K562 (cell line): ENCODE measurements around the gene TFPT. TPM values are rescaled to one million over a fixed set of nuclear protein-coding genes. Genes with fewer than 3 reads are reported as not detected.

Source experiments
- ESRRA ChIP-seq: fragments of 450-650 bp; IDR thresholded peaks from 2 replicates; pipeline ENCODE4 v1.6.1; 2014; ENCODE audit warnings: low read depth, mild to moderate bottlenecking, moderate library complexity, borderline replicate concordance
- ETS1 ChIP-seq: conservative IDR thresholded peaks from 2 replicates; pipeline ENCODE4 v1.6.1; 2011; ENCODE audit warnings: low read depth, mild to moderate bottlenecking, low read length; ENCODE audit not compliant: control insufficient read depth
- JUND ChIP-seq, 2 experiments: IDR thresholded peaks; 2 replicates in 1 of 2; 3 replicates in 1 of 2; pipeline ENCODE4 v1.6.1; 2011; ENCODE audit warnings: borderline replicate concordance in 2 of 2, low read depth in 2 of 2, low read length in 2 of 2, improper control_type of control experiment in 1 of 2, missing biosample characterization in 1 of 2, missing genetic modification characterization in 1 of 2, missing genetic modification reagents in 1 of 2
- MAFK ChIP-seq: IDR thresholded peaks from 2 replicates; pipeline ENCODE4 v1.6.1; 2011; ENCODE audit warnings: low read length, improper control_type of control experiment
- MAZ ChIP-seq, 2 experiments: fragments of 450-650 bp in 1 of 2; sonication (generic) in 1 of 2; formaldehyde crosslinking; IDR thresholded peaks in 1 of 2; conservative IDR thresholded peaks in 1 of 2; 2 replicates each; pipeline versions ENCODE4 v1.4.0 to v1.5.0; 2020; ENCODE audit warnings: mild to moderate bottlenecking in 1 of 2, missing genetic modification reagents in 1 of 2
- MEIS2 ChIP-seq: fragments of 450-650 bp; IDR thresholded peaks from 2 replicates; pipeline ENCODE4 v1.6.1; 2014; ENCODE audit warnings: mild to moderate bottlenecking; ENCODE audit not compliant: partially characterized antibody
- MTA2 ChIP-seq: fragments of 450-650 bp; IDR thresholded peaks from 2 replicates; pipeline ENCODE4 v1.6.1; 2016; ENCODE audit warnings: low read depth
- MTA3 ChIP-seq: fragments of 450-650 bp; formaldehyde crosslinking; IDR thresholded peaks from 2 replicates; pipeline ENCODE4 v1.6.1; 2017; ENCODE audit warnings: mild to moderate bottlenecking, borderline replicate concordance
- MYC ChIP-seq, 2 experiments: fragments of 250-450 bp in 1 of 2; sonication (Bioruptor Pico) in 1 of 2; IDR thresholded peaks; 2 replicates each; pipeline versions ENCODE4 v1.5.1 to v1.6.1; 2012 to 2021; ENCODE audit warnings: low read depth in 2 of 2, borderline replicate concordance in 1 of 2, improper control_type of control experiment in 1 of 2, low read length in 1 of 2, mild to moderate bottlenecking in 1 of 2, moderate library complexity in 1 of 2
- NCOA4 ChIP-seq: fragments of 450-650 bp; IDR thresholded peaks from 2 replicates; pipeline ENCODE4 v1.6.1; 2018; ENCODE audit warnings: mild to moderate bottlenecking; ENCODE audit not compliant: partially characterized antibody
- RHOXF2B ChIP-seq: fragments of 250-450 bp; sonication (Bioruptor Pico); conservative IDR thresholded peaks from 2 replicates; pipeline ENCODE4 v1.5.1; 2021
- SIN3B ChIP-seq: fragments of 450-650 bp; IDR thresholded peaks from 2 replicates; pipeline ENCODE4 v1.6.1; 2017; ENCODE audit warnings: low read depth, mild to moderate bottlenecking, moderate library complexity
- SNIP1 ChIP-seq: fragments of 450-650 bp; IDR thresholded peaks from 2 replicates; pipeline ENCODE4 v1.7.1; 2017; ENCODE audit warnings: low read depth, mild to moderate bottlenecking
- TBP ChIP-seq: optimal IDR thresholded peaks from 2 replicates; pipeline ENCODE3; 2011; ENCODE audit warnings: low read depth, low read length, improper control_type of control experiment
- TOE1 ChIP-seq, 2 experiments: fragments of 450-650 bp in 1 of 2; sonication (generic) in 1 of 2; formaldehyde crosslinking in 1 of 2; IDR thresholded peaks; 2 replicates each; pipeline versions ENCODE4 v1.7.1 to v1.8.0; 2016 to 2022; ENCODE audit warnings: borderline replicate concordance in 2 of 2, mild to moderate bottlenecking in 2 of 2, antibody characterized with exemption in 1 of 2, inconsistent platforms in 1 of 2, low read depth in 1 of 2, missing genetic modification reagents in 1 of 2, moderate library complexity in 1 of 2
- TRIM28 ChIP-seq: fragments of 450-650 bp; IDR thresholded peaks from 2 replicates; pipeline ENCODE4 v1.6.1; 2017
- ZNF146 ChIP-seq: IDR thresholded peaks from one replicate; pipeline ENCODE4 v1.6.1; 2018; ENCODE audit warnings: missing compliant biosample characterization; ENCODE audit not compliant: unreplicated experiment
- ZNF175 ChIP-seq: fragments of 200-800 bp; sonication (Bioruptor generic); IDR thresholded peaks from 2 replicates; pipeline ENCODE4 v1.6.1; 2016; ENCODE audit warnings: low read depth, mild to moderate bottlenecking, missing genetic modification characterization, missing compliant biosample characterization
- ZNF3 ChIP-seq: fragments of 250-450 bp; sonication (Bioruptor Pico); IDR thresholded peaks from 2 replicates; pipeline ENCODE4 v1.5.0; 2021; ENCODE audit warnings: mild to moderate bottlenecking, moderate library complexity
- ZNF696 ChIP-seq: fragments of 250-450 bp; sonication (Bioruptor Pico); conservative IDR thresholded peaks from 2 replicates; pipeline ENCODE4 v1.4.0; 2020; ENCODE audit warnings: mild to moderate bottlenecking, moderate library complexity
- ZNF830 ChIP-seq: fragments of 250-450 bp; sonication (Bioruptor Pico); IDR thresholded peaks from 2 replicates; pipeline ENCODE4 v1.5.0; 2021; ENCODE audit warnings: mild to moderate bottlenecking
- polyA plus RNA-seq, 8 experiments: library from polyadenylated mRNA; depleted of rRNA in 4 of 8; stranded (reverse) in 5 of 8; unstranded in 3 of 8; fragments of >200 nt; fragmentation: Nextera tagmentation in 2 of 8; fragmentation: Illumina TruSeq in 1 of 8; extraction: Ambion mirVana in 2 of 8; extraction: Trizol in 1 of 8; gene quantifications; 2 replicates each; pipeline versions ENCODE4 v1.2.1 to v1.2.3, GENCODE V29; 2011 to 2014; ENCODE audit warnings: inconsistent platforms in 1 of 8, missing spikeins in 1 of 8
- total RNA-seq, 7 experiments: library from RNA; depleted of rRNA in 6 of 7; stranded (reverse); fragments of >200 nt in 6 of 7; fragmentation: Illumina TruSeq in 2 of 7; extraction: Trizol in 2 of 7; gene quantifications; 2 replicates each; pipeline versions ENCODE4 v1.2.1 to v1.2.3, GENCODE V29; 2011 to 2021; ENCODE audit warnings: low replicate concordance in 1 of 7

Gene TFPT
- total and polyA plus RNA-seq, 9 of the 15 experiments (the other 6 are each of a cell fraction or from before 2014, with no cell fraction given): 0.72 to 16.4 (median 9.2) TPM

GRCh38 chr19:54102421-54103169, 12.9 kb downstream of the TFPT start, which contains the start of gene NDUFA3 (continued):
- TF ChIP-seq JUND (IDR thresholded peaks at IDR 0.05; ENCODE audit: borderline replicate concordance, low read depth, low read length) (no peak), JUND (tag; IDR thresholded peaks at IDR 0.05; ENCODE audit: borderline replicate concordance, low read depth, low read length) (peak; percentile 35; the same call in 2 of the 3 replicates), TBP (peak; percentile 80), ETS1 (peak; percentile 98), MTA2 (no peak), MYC (IDR thresholded peaks at IDR 0.05; ENCODE audit: low read depth, low read length) (peak; percentile 76), MYC (CRISPR knock-in tag; IDR thresholded peaks at IDR 0.05; ENCODE audit: borderline replicate concordance, low read depth) (peak; percentile 44; the same call in 1 of the 2 replicates), RHOXF2B (CRISPR knock-in tag) (0 out of 2 replicates have a peak, but pooled peaks have one; percentile 44), TRIM28 (0 out of 2 replicates have a peak, but pooled peaks have one; percentile 63), NCOA4 (peak; percentile 68), MEIS2 (peak; percentile 96), ZNF696 (CRISPR knock-in tag) (no peak), SNIP1 (no peak), ESRRA (peak; percentile 80), MTA3 (0 out of 2 replicates have a peak, but pooled peaks have one; percentile 33), ZNF175 (peak; percentile 59; the same call in 1 of the 2 replicates), ZNF146 (CRISPR knock-in tag) (no peak), MAZ (CRISPR knock-in tag; conservative IDR thresholded peaks at IDR 0.05 in 1 of 2, IDR thresholded peaks at IDR 0.05 in 1 of 2) (peak; percentile 52 to 55; a peak in 2 of 4 replicates), TOE1 (IDR thresholded peaks at IDR 0.05; ENCODE audit: borderline replicate concordance) (peak; percentile 31; the same call in 1 of the 2 replicates), TOE1 (CRISPR knock-in tag; IDR thresholded peaks at IDR 0.05; ENCODE audit: borderline replicate concordance, low read depth) (no peak), ZNF3 (CRISPR knock-in tag) (peak; percentile 84), SIN3B (peak; percentile 91), ZNF830 (CRISPR knock-in tag) (0 out of 2 replicates have a peak, but pooled peaks have one; percentile 63), MAFK (peak; percentile 4; the same call in 1 of the 2 replicates)
